HEK293 (cell line): ENCODE results near the gene RIMS4.

Source experiments
- CTCF ChIA-PET: fragments of 350-600 bp; formaldehyde crosslinking; extraction: SDS; loops from one replicate; lab custom pipeline; 2021; ENCODE audit warnings: antibody characterized with exemption; lab: Yijun Ruan, JAX
- POLR2A ChIA-PET: fragments of 300-600 bp; formaldehyde crosslinking; extraction: SDS; loops from one replicate; lab custom pipeline; 2020; ENCODE audit warnings: antibody characterized with exemption, inconsistent platforms; lab: Yijun Ruan, JAX
- H3K27ac ChIP-seq: fragments of 200-500 bp; sonication (Bioruptor generic); 2 replicates; pipeline ENCODE4 v1.5.1; 2014; ENCODE audit warnings: low read depth, low read length, control low read depth, inconsistent platforms; ENCODE audit errors: extremely low read depth
- H3K36me3 ChIP-seq, 2 experiments: fragments of 200-500 bp in 1 of 2; sonication (Bioruptor generic) in 1 of 2; 1 replicate in 1 of 2; 2 replicates in 1 of 2; pipeline ENCODE4 v1.5.1; 2014 to 2017; ENCODE audit warnings: inconsistent platforms in 2 of 2, low read length in 2 of 2; ENCODE audit not compliant: control insufficient read depth in 2 of 2, insufficient read depth in 1 of 2
- H3K4me1 ChIP-seq: fragments of 200-500 bp; sonication (Bioruptor generic); 2 replicates; pipeline ENCODE4 v1.5.1; 2014; ENCODE audit warnings: mild to moderate bottlenecking, low read length, inconsistent platforms; ENCODE audit not compliant: control insufficient read depth, insufficient read depth
- H3K4me3 ChIP-seq: 2 replicates; pipeline ENCODE4 v1.5.1; 2011; ENCODE audit warnings: low read depth, mild to moderate bottlenecking, control low read depth, low read length, moderate library complexity
- H3K9me3 ChIP-seq: fragments of 200-500 bp; sonication (Bioruptor generic); 2 replicates; pipeline ENCODE4 v1.5.1; 2014; ENCODE audit warnings: low read depth, low read length, inconsistent platforms; ENCODE audit not compliant: control insufficient read depth, insufficient read depth
- GLI4 ChIP-seq: fragments of 450-650 bp; formaldehyde crosslinking; IDR thresholded peaks from 2 replicates; pipeline ENCODE4 v1.5.1; 2016; ENCODE audit warnings: missing biosample characterization, missing genetic modification characterization
- SCRT2 ChIP-seq: fragments of 450-650 bp; formaldehyde crosslinking; IDR thresholded peaks from 2 replicates; pipeline ENCODE4 v1.5.1; 2016; ENCODE audit warnings: missing biosample characterization, missing genetic modification characterization
- SP2 ChIP-seq: fragments of 450-650 bp; formaldehyde crosslinking; IDR thresholded peaks from 2 replicates; pipeline ENCODE4 v1.5.1; 2016; ENCODE audit warnings: missing biosample characterization, missing genetic modification characterization
- WT1 ChIP-seq: fragments of 450-650 bp; formaldehyde crosslinking; IDR thresholded peaks from 2 replicates; pipeline ENCODE4 v1.5.1; 2016; ENCODE audit warnings: missing biosample characterization, missing genetic modification characterization
- ZBTB8A ChIP-seq: fragments of 450-650 bp; formaldehyde crosslinking; IDR thresholded peaks from 2 replicates; pipeline ENCODE4 v1.5.1; 2016; ENCODE audit warnings: missing biosample characterization, missing genetic modification characterization
- ZNF37A ChIP-seq: fragments of 450-650 bp; IDR thresholded peaks from 2 replicates; pipeline ENCODE4 v1.5.1; 2018; ENCODE audit warnings: missing biosample characterization, missing genetic modification characterization
- ZNF777 ChIP-seq: fragments of 450-650 bp; formaldehyde crosslinking; IDR thresholded peaks from 2 replicates; pipeline ENCODE4 v1.5.1; 2017; ENCODE audit warnings: missing biosample characterization, missing genetic modification characterization, borderline replicate concordance
- TF ChIP-seq, protein P1 (sequence below): fragments of 450-650 bp; formaldehyde crosslinking; IDR thresholded peaks from 2 replicates; pipeline ENCODE4 v1.5.1; 2016; ENCODE audit warnings: missing biosample characterization, missing genetic modification characterization, borderline replicate concordance
- TF ChIP-seq, protein P2 (sequence below): fragments of 450-650 bp; formaldehyde crosslinking; IDR thresholded peaks from 2 replicates; pipeline ENCODE4 v1.5.1; 2016; ENCODE audit warnings: missing biosample characterization, missing genetic modification characterization
- TF ChIP-seq, protein P3 (sequence below): fragments of 450-650 bp; formaldehyde crosslinking; IDR thresholded peaks from 2 replicates; pipeline ENCODE4 v1.5.1; 2017; ENCODE audit warnings: missing biosample characterization, missing genetic modification characterization

Gene RIMS4

DNA sequence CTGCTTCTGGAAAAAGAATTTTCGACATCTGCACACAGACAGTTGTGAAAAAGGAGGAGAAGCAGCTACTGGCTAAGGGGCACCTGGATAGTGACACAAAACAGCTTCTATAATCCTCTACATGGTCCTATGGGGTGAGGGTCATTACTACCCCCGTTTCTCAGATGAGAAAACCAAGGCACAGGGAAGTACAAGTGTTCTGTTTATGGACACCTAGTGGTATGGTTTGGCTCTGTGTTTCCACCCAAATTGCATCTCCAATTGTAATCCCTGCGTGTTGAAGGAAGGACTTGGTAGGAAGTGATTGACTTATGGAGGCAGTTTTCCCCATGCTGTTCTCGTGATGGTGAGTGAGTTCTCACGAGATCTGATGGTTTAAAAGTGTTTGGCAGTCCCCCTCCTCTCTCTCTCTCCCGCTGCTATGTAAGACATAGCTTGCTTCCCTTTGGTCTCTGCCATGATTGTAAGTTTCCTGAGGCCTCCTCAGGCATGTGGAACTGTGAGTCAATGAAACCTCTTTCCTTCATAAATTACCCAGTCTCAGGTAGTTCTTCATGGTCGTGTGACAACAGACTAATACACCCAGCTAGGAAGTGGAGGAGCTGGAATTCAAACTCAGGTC lies 67.2 kb downstream of the RIMS4 start:
- ChIA-PET POLR2A (no interaction called here), CTCF (interaction anchor here (0.7 to 2.1 kb wide), 6 partner anchors 10 to 1021 kb away, joined by 3 to 7 read pairs (median 3); no protein-coding TSS in a partner anchor)
- Histone ChIP-seq H3K27ac (no peak overlapping the region), H3K4me3 (no peak overlapping the region), H3K36me3 (no peaks in the 10 kb centered on the region), H3K4me1 (peaks cover 4% of the 10 kb centered on the region; the same call in 1 of the 2 replicates), H3K9me3 (no peaks in the 10 kb centered on the region)
- TF ChIP-seq, protein P1, sequence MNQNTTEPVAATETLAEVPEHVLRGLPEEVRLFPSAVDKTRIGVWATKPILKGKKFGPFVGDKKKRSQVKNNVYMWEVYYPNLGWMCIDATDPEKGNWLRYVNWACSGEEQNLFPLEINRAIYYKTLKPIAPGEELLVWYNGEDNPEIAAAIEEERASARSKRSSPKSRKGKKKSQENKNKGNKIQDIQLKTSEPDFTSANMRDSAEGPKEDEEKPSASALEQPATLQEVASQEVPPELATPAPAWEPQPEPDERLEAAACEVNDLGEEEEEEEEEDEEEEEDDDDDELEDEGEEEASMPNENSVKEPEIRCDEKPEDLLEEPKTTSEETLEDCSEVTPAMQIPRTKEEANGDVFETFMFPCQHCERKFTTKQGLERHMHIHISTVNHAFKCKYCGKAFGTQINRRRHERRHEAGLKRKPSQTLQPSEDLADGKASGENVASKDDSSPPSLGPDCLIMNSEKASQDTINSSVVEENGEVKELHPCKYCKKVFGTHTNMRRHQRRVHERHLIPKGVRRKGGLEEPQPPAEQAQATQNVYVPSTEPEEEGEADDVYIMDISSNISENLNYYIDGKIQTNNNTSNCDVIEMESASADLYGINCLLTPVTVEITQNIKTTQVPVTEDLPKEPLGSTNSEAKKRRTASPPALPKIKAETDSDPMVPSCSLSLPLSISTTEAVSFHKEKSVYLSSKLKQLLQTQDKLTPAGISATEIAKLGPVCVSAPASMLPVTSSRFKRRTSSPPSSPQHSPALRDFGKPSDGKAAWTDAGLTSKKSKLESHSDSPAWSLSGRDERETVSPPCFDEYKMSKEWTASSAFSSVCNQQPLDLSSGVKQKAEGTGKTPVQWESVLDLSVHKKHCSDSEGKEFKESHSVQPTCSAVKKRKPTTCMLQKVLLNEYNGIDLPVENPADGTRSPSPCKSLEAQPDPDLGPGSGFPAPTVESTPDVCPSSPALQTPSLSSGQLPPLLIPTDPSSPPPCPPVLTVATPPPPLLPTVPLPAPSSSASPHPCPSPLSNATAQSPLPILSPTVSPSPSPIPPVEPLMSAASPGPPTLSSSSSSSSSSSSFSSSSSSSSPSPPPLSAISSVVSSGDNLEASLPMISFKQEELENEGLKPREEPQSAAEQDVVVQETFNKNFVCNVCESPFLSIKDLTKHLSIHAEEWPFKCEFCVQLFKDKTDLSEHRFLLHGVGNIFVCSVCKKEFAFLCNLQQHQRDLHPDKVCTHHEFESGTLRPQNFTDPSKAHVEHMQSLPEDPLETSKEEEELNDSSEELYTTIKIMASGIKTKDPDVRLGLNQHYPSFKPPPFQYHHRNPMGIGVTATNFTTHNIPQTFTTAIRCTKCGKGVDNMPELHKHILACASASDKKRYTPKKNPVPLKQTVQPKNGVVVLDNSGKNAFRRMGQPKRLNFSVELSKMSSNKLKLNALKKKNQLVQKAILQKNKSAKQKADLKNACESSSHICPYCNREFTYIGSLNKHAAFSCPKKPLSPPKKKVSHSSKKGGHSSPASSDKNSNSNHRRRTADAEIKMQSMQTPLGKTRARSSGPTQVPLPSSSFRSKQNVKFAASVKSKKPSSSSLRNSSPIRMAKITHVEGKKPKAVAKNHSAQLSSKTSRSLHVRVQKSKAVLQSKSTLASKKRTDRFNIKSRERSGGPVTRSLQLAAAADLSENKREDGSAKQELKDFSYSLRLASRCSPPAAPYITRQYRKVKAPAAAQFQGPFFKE (tag by site-specific recombination) = no peak
- no peak for TF ChIP-seq ZNF37A
- TF ChIP-seq SP2 (tag by site-specific recombination) = no peak
- TF ChIP-seq GLI4 (tag by site-specific recombination) = no peak

DNA sequence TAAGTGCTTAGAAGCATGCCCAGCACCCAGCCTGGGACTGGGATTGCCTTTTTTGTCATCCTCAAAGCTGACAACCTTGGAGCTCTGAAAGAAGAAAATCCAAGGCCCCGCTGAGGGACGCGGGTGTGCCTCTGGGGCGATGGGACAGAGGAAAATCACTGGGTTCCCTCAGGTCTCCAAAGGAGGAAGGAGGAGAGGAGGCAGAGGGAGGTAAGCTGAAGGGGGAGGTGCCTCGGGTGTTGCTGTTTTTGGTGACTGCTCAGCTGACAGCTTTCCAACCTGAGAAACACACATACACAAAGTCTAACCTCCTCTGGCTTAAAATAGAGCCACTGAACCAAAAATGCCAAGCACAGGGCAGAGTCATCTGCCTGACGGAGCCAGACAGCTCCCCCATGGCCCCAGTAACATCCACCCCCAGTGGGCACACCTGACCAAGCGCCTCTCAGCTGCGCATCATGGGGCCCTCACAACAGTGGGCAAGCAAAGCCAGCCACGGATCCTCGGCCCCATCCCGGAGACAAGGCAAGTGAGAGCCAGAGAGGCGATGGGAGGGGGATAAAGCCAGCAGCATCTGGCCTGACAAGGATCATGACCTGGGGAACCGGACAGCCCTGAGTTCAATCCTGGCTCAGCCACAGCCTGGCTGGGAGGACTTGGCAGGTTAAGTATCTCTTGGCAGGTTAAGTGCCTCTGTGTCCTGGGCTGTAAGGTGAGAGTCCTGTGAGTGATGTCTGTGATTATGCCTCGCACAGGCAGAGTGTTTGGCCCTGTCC lies 67.9 kb downstream of the RIMS4 start:
- POLR2A ChIA-PET = no interaction called here
- no peak for TF ChIP-seq GLI4 (tag by site-specific recombination)
- no peak for TF ChIP-seq WT1 (tag by site-specific recombination)
- TF ChIP-seq, protein P2, sequence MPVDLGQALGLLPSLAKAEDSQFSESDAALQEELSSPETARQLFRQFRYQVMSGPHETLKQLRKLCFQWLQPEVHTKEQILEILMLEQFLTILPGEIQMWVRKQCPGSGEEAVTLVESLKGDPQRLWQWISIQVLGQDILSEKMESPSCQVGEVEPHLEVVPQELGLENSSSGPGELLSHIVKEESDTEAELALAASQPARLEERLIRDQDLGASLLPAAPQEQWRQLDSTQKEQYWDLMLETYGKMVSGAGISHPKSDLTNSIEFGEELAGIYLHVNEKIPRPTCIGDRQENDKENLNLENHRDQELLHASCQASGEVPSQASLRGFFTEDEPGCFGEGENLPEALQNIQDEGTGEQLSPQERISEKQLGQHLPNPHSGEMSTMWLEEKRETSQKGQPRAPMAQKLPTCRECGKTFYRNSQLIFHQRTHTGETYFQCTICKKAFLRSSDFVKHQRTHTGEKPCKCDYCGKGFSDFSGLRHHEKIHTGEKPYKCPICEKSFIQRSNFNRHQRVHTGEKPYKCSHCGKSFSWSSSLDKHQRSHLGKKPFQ (tag by site-specific recombination) = no peak
- TF ChIP-seq, protein P3, sequence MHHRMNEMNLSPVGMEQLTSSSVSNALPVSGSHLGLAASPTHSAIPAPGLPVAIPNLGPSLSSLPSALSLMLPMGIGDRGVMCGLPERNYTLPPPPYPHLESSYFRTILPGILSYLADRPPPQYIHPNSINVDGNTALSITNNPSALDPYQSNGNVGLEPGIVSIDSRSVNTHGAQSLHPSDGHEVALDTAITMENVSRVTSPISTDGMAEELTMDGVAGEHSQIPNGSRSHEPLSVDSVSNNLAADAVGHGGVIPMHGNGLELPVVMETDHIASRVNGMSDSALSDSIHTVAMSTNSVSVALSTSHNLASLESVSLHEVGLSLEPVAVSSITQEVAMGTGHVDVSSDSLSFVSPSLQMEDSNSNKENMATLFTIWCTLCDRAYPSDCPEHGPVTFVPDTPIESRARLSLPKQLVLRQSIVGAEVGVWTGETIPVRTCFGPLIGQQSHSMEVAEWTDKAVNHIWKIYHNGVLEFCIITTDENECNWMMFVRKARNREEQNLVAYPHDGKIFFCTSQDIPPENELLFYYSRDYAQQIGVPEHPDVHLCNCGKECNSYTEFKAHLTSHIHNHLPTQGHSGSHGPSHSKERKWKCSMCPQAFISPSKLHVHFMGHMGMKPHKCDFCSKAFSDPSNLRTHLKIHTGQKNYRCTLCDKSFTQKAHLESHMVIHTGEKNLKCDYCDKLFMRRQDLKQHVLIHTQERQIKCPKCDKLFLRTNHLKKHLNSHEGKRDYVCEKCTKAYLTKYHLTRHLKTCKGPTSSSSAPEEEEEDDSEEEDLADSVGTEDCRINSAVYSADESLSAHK (tag by site-specific recombination) = no peak
- Histone ChIP-seq H3K4me3 (no peak overlapping the region), H3K27ac (no peak overlapping the region), H3K36me3 (no peaks in the 10 kb centered on the region), H3K4me1 (peaks cover 4% of the 10 kb centered on the region; the same call in 1 of the 2 replicates), H3K9me3 (no peaks in the 10 kb centered on the region)
- CTCF ChIA-PET = interaction anchor here (1.1 to 2.1 kb wide), 3 partner anchors 10 to 59 kb away, joined by 3 to 7 read pairs (median 3); no protein-coding TSS in a partner anchor

DNA sequence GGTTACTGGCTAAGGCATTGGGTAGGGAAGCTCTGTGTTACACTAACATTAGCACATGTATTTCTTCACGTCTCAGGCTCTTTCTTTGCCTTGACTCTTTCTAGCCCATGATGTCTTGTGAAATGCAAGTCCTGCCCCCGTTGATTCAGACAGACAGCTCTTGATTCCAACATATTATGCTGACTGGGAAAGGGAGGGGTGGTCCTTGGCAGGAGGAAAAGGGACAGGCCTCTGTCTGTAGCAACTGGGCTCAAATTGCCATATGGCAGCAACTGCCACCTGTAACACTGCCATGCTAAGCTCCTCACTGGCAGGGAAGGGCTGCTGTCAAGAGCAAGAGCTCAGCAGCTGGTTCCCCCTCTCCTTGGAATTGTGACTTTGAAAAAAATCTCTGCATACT lies 70.4 kb downstream of the RIMS4 start:
- POLR2A ChIA-PET = no interaction called here
- TF ChIP-seq SCRT2 (tag by site-specific recombination) (peak; percentile 59), ZBTB8A (tag by site-specific recombination) (no peak), ZNF777 (tag by site-specific recombination) (no peak)
- TF ChIP-seq, protein P3 (tag by site-specific recombination) = no peak
- TF ChIP-seq, all 188 proteins: peak for 1
- Histone ChIP-seq H3K27ac (no peak overlapping the region), H3K4me3 (no peak overlapping the region), H3K9me3 (no peaks in the 10 kb centered on the region), H3K36me3 (no peaks in the 10 kb centered on the region), H3K4me1 (no peaks in the 10 kb centered on the region)
- CTCF ChIA-PET = interaction anchor here (0.6 to 3.0 kb wide), 2 partner anchors 55 to 70 kb away, joined by 4 to 12 read pairs; no protein-coding TSS in a partner anchor
